ENCODE data around the gene BRIX1. TPM values are rescaled to one million over a fixed set of nuclear protein-coding genes. Genes with fewer than 3 reads are reported as not detected.

BRIX1 gene
- total and polyA plus RNA-seq, 2 donors (not counting 1 experiment from before 2014, with no cell fraction given) = 42.3 to 46.9 TPM

GRCh38 chr5:34894716-34895115, 20.8 kb upstream of the BRIX1 start:
- Histone ChIP-seq H2AFZ (ENCODE audit: low read length) (no peak overlapping the region), H3K9me3 (ENCODE audit: control insufficient read depth, insufficient read depth, low read depth, low read length) (no peaks in the 10 kb centered on the region), H3K79me2 (ENCODE audit: control insufficient read depth, insufficient read depth, low read length) (no peaks in the 10 kb centered on the region), H3K27ac (ENCODE audit: insufficient read depth, low read length) (no peak overlapping the region), H3K36me3 (ENCODE audit: control insufficient read depth, insufficient read depth, low read length) (no peaks in the 10 kb centered on the region), H4K20me1 (ENCODE audit: control insufficient read depth, extremely low read depth, insufficient read depth, low read length) (no peaks in the 10 kb centered on the region), H3K4me2 (ENCODE audit: extremely low read depth, insufficient read depth, low read length) (no peak overlapping the region), H3K4me1 (ENCODE audit: control insufficient read depth, extremely low read depth, insufficient read depth, low read length) (no peaks in the 10 kb centered on the region), H3K4me3 (replicated peaks in 1 of 4; ENCODE audit: control extremely low read depth in 1 of 4, insufficient read depth in 1 of 4, low read depth in 3 of 4, low read length in 4 of 4) (no peak overlapping the region), H3K27me3 (ENCODE audit: control insufficient read depth, insufficient read depth, low read length) (no peaks in the 10 kb centered on the region), H3K9ac (ENCODE audit: insufficient read depth, low read length) (no peak overlapping the region)
- no peak for DNase-seq (ENCODE audit: low read depth in 2 of 2)
- TF ChIP-seq EZH2 (IDR thresholded peaks at IDR 0.05; ENCODE audit: low read length, missing control alignments) (no peak), CTCF (conservative IDR thresholded peaks at IDR 0.05 in 1 of 2, IDR thresholded peaks at IDR 0.05 in 1 of 2; ENCODE audit: low read depth in 1 of 2, low read length in 2 of 2) (no peak)

GRCh38 chr5:34895641-34896419, 19.7 kb upstream of the BRIX1 start:
- Histone ChIP-seq H3K4me1 (ENCODE audit: control insufficient read depth, extremely low read depth, insufficient read depth, low read length) (no peaks in the 10 kb centered on the region), H4K20me1 (ENCODE audit: control insufficient read depth, extremely low read depth, insufficient read depth, low read length) (no peaks in the 10 kb centered on the region), H3K9ac (ENCODE audit: insufficient read depth, low read length) (no peak overlapping the region), H3K36me3 (ENCODE audit: control insufficient read depth, insufficient read depth, low read length) (no peaks in the 10 kb centered on the region), H2AFZ (ENCODE audit: low read length) (no peak overlapping the region), H3K9me3 (ENCODE audit: control insufficient read depth, insufficient read depth, low read depth, low read length) (no peaks in the 10 kb centered on the region), H3K27ac (ENCODE audit: insufficient read depth, low read length) (no peak overlapping the region), H3K4me3 (replicated peaks in 1 of 4; ENCODE audit: control extremely low read depth in 1 of 4, insufficient read depth in 1 of 4, low read depth in 3 of 4, low read length in 4 of 4) (no peak overlapping the region), H3K79me2 (ENCODE audit: control insufficient read depth, insufficient read depth, low read length) (no peaks in the 10 kb centered on the region), H3K4me2 (ENCODE audit: extremely low read depth, insufficient read depth, low read length) (no peak overlapping the region), H3K27me3 (ENCODE audit: control insufficient read depth, insufficient read depth, low read length) (no peaks in the 10 kb centered on the region)
- no peak for TF ChIP-seq CTCF (conservative IDR thresholded peaks at IDR 0.05 in 1 of 2, IDR thresholded peaks at IDR 0.05 in 1 of 2; ENCODE audit: low read depth in 1 of 2, low read length in 2 of 2)
- no peak for TF ChIP-seq EZH2 (IDR thresholded peaks at IDR 0.05; ENCODE audit: low read length, missing control alignments)
- DNase-seq (ENCODE audit: low read depth in 2 of 2) = peak in 1 of 2 donors; percentile 47

GRCh38 chr5:34897646-34898045, 17.9 kb upstream of the BRIX1 start:
- no peak for DNase-seq (ENCODE audit: low read depth in 2 of 2)
- Histone ChIP-seq H4K20me1 (ENCODE audit: control insufficient read depth, extremely low read depth, insufficient read depth, low read length) (no peaks in the 10 kb centered on the region), H3K79me2 (ENCODE audit: control insufficient read depth, insufficient read depth, low read length) (no peaks in the 10 kb centered on the region), H3K4me2 (ENCODE audit: extremely low read depth, insufficient read depth, low read length) (no peak overlapping the region), H3K4me3 (replicated peaks in 1 of 4; ENCODE audit: control extremely low read depth in 1 of 4, insufficient read depth in 1 of 4, low read depth in 3 of 4, low read length in 4 of 4) (no peak overlapping the region), H3K27ac (ENCODE audit: insufficient read depth, low read length) (no peak overlapping the region), H3K9me3 (ENCODE audit: control insufficient read depth, insufficient read depth, low read depth, low read length) (no peaks in the 10 kb centered on the region), H3K36me3 (ENCODE audit: control insufficient read depth, insufficient read depth, low read length) (no peaks in the 10 kb centered on the region), H3K27me3 (ENCODE audit: control insufficient read depth, insufficient read depth, low read length) (no peaks in the 10 kb centered on the region), H2AFZ (ENCODE audit: low read length) (no peak overlapping the region), H3K9ac (ENCODE audit: insufficient read depth, low read length) (no peak overlapping the region), H3K4me1 (ENCODE audit: control insufficient read depth, extremely low read depth, insufficient read depth, low read length) (no peaks in the 10 kb centered on the region)
- no peak for TF ChIP-seq CTCF (conservative IDR thresholded peaks at IDR 0.05 in 1 of 2, IDR thresholded peaks at IDR 0.05 in 1 of 2; ENCODE audit: low read depth in 1 of 2, low read length in 2 of 2)
- no peak for TF ChIP-seq EZH2 (IDR thresholded peaks at IDR 0.05; ENCODE audit: low read length, missing control alignments)
